SK-N-MC (cell line): ENCODE results near the gene LINGO1.

Experiments used
- EZH2 ChIP-seq: fragments of 200-600 bp; sonication (generic); IDR thresholded peaks from one replicate; pipeline ENCODE4 v1.6.1; 2017; ENCODE audit warnings: antibody characterized with exemption
- FOXP2 ChIP-seq: optimal IDR thresholded peaks from 2 replicates; pipeline ENCODE3; 2011; ENCODE audit warnings: mild to moderate bottlenecking, moderate library complexity; ENCODE audit not compliant: insufficient read depth; ENCODE audit errors: extremely low read length, control extremely low read depth
- POLR2AphosphoS5 ChIP-seq: IDR thresholded peaks from 2 replicates; pipeline ENCODE4 v1.6.1; 2012; ENCODE audit warnings: mild to moderate bottlenecking, low read depth, low read length, borderline replicate concordance

DNA sequence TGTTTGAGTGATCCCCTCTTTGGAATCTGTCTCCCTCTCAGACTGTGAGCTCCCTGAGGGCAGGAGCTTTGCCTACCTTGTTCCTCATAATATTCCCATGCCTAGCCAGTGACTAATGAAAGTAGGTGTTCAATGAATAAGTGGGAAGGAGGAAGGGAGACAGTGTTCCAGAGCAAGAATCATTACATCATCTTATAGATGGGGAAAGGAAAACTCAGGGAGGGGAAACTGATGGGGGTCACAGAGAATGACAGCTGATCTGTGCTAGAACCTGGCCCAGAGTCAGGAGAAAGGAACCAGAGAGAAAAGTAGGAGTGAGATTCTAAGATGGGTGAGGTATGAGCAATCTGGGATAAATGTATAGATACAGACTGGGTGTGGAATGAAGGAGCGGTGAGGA is 29.9 kb downstream of the LINGO1 start:
- TF ChIP-seq POLR2AphosphoS5 (no peak), EZH2 (no peak), FOXP2 (no peak)
